CD14-positive monocyte (primary cell): Measurements from ENCODE around the gene EEIG2. TPM values are rescaled to one million over a fixed set of nuclear protein-coding genes. Genes with fewer than 3 reads are reported as not detected.

ENCODE experiments used
- DNase-seq, 3 donors: peaks; one replicate each; pipeline ENCODE4 v3.0.0-alpha.2; 2011 to 2022
- H2AFZ ChIP-seq: 2 replicates; pipeline ENCODE4 v1.6.0; 2012; ENCODE audit warnings: mild to moderate bottlenecking, low read depth, low read length, inconsistent platforms; ENCODE audit not compliant: insufficient read depth, poor library complexity, severe bottlenecking
- H3K27ac ChIP-seq, 2 donors: 1 replicate in 1 of 2; 2 replicates in 1 of 2; pipeline ENCODE4 v1.5.1; 2012 to 2013; ENCODE audit warnings: low read length in 2 of 2, control low read depth in 1 of 2, inconsistent platforms in 1 of 2, low read depth in 1 of 2, mild to moderate bottlenecking in 1 of 2
- H3K27me3 ChIP-seq, 2 donors: one replicate each; pipeline versions ENCODE4 v1.6.0 to v1.6.1; 2011 to 2013; ENCODE audit warnings: low read length in 2 of 2; ENCODE audit not compliant: control insufficient read depth in 2 of 2, insufficient read depth in 2 of 2
- H3K36me3 ChIP-seq, 2 donors: replicated peaks in 1 of 2; 1 replicate in 1 of 2; 2 replicates in 1 of 2; pipeline versions ENCODE4 v1.5.1 to v1.6.1; 2012 to 2013; ENCODE audit warnings: low read length in 2 of 2, control low read depth in 1 of 2, inconsistent platforms in 1 of 2, mild to moderate bottlenecking in 1 of 2; ENCODE audit not compliant: insufficient read depth in 2 of 2, control insufficient read depth in 1 of 2
- H3K4me1 ChIP-seq, 2 donors: 1 replicate in 1 of 2; 2 replicates in 1 of 2; pipeline versions ENCODE4 v1.5.1 to v1.6.1; 2012 to 2013; ENCODE audit warnings: low read length in 2 of 2, control low read depth in 1 of 2, inconsistent platforms in 1 of 2, mild to moderate bottlenecking in 1 of 2, moderate library complexity in 1 of 2; ENCODE audit not compliant: insufficient read depth in 2 of 2, control insufficient read depth in 1 of 2
- H3K4me2 ChIP-seq: replicated peaks from 2 replicates; pipeline ENCODE3; 2012; ENCODE audit warnings: low read length, moderate library complexity, mild to moderate bottlenecking; ENCODE audit not compliant: poor library complexity, severe bottlenecking; ENCODE audit errors: extremely low read depth
- H3K4me3 ChIP-seq, 3 experiments: fragments of 200-600 bp in 1 of 3; sonication (generic) in 1 of 3; replicated peaks in 1 of 3; 1 replicate in 2 of 3; 2 replicates in 1 of 3; pipeline ENCODE4 v1.5.1; 2011 to 2013; ENCODE audit warnings: low read length in 3 of 3, mild to moderate bottlenecking in 3 of 3, control low read depth in 2 of 3, low read depth in 2 of 3, inconsistent platforms in 1 of 3, moderate library complexity in 1 of 3
- H3K79me2 ChIP-seq: 2 replicates; pipeline ENCODE4 v1.6.0; 2012; ENCODE audit warnings: mild to moderate bottlenecking, control low read depth, inconsistent platforms, low read length, moderate library complexity; ENCODE audit not compliant: insufficient read depth
- H3K9ac ChIP-seq: 2 replicates; pipeline ENCODE4 v1.6.0; 2017; ENCODE audit warnings: low read length, mild to moderate bottlenecking; ENCODE audit not compliant: insufficient read depth, poor library complexity, severe bottlenecking
- H3K9me3 ChIP-seq, 2 donors: replicated peaks in 1 of 2; 1 replicate in 1 of 2; 2 replicates in 1 of 2; pipeline versions ENCODE4 v1.5.1 to v1.6.1; 2012 to 2013; ENCODE audit warnings: low read length in 2 of 2, control low read depth in 1 of 2; ENCODE audit not compliant: control insufficient read depth in 1 of 2, insufficient read depth in 1 of 2
- H4K20me1 ChIP-seq: 2 replicates; pipeline ENCODE4 v1.6.0; 2012; ENCODE audit warnings: mild to moderate bottlenecking, low read length, control low read depth, moderate library complexity; ENCODE audit not compliant: insufficient read depth
- H3K27ac Mint-ChIP-seq, 7 donors: one replicate each; pipeline ENCODE4 v1.8.0; 2020; ENCODE audit warnings: mild to moderate bottlenecking in 7 of 7, mixed read lengths in 7 of 7, moderate library complexity in 6 of 7, inconsistent platforms in 2 of 7
- H3K27me3 Mint-ChIP-seq, 3 donors: one replicate each; pipeline ENCODE4 v1.8.0; 2021 to 2022; ENCODE audit warnings: low read depth in 3 of 3, mild to moderate bottlenecking in 3 of 3, mixed read lengths in 3 of 3, moderate library complexity in 3 of 3, inconsistent platforms in 1 of 3
- H3K36me3 Mint-ChIP-seq, 2 donors: one replicate each; pipeline ENCODE4 v1.8.0; 2020; ENCODE audit warnings: mixed read lengths in 2 of 2, inconsistent platforms in 1 of 2, mild to moderate bottlenecking in 1 of 2
- H3K4me1 Mint-ChIP-seq: one replicate; pipeline ENCODE4 v1.8.0; 2020; ENCODE audit warnings: mild to moderate bottlenecking, mixed read lengths
- H3K4me3 Mint-ChIP-seq, 2 donors: one replicate each; pipeline ENCODE4 v1.8.0; 2020; ENCODE audit warnings: mild to moderate bottlenecking in 2 of 2, mixed read lengths in 2 of 2, moderate library complexity in 1 of 2
- H3K9me3 Mint-ChIP-seq, 7 donors: one replicate each; pipeline ENCODE4 v1.8.0; 2020 to 2022; ENCODE audit warnings: mixed read lengths in 7 of 7, mild to moderate bottlenecking in 6 of 7, moderate library complexity in 6 of 7, inconsistent platforms in 2 of 7
- CTCF ChIP-seq: fragments of 200-600 bp; IDR thresholded peaks from one replicate; pipeline ENCODE4 v1.8.0; 2022; ENCODE audit warnings: antibody characterized with exemption, mild to moderate bottlenecking
- WGBS: methylation state at CpG from one replicate; pipeline ENCODE4 v1.1.5; 2013; ENCODE audit warnings: missing lambda C conversion rate; ENCODE audit not compliant: insufficient coverage; 5-methylcytosine and 5-hydroxymethylcytosine counted together
- intact Hi-C, 2 donors: fragments of 100-400 bp; cut with micrococcal nuclease; formaldehyde crosslinking; loops; one replicate each; pipeline versions ENCODE4 v1.15.0 to v1.15.1; 2023
- polyA plus RNA-seq, 3 donors: library from polyadenylated mRNA; depleted of rRNA in 1 of 3; unstranded in 2 of 3; stranded (reverse) in 1 of 3; fragments of 300-500 nt in 2 of 3; fragments of >200 nt in 1 of 3; fragmentation: Illumina TruSeq in 2 of 3; gene quantifications; 1 replicate in 2 of 3; 2 replicates in 1 of 3; pipeline ENCODE4 v1.2.3, GENCODE V29; 2012 to 2021

EEIG2 gene
- polyA plus RNA-seq, 3 donors: 1.4 to 8.4 (median 4.3) TPM

DNA sequence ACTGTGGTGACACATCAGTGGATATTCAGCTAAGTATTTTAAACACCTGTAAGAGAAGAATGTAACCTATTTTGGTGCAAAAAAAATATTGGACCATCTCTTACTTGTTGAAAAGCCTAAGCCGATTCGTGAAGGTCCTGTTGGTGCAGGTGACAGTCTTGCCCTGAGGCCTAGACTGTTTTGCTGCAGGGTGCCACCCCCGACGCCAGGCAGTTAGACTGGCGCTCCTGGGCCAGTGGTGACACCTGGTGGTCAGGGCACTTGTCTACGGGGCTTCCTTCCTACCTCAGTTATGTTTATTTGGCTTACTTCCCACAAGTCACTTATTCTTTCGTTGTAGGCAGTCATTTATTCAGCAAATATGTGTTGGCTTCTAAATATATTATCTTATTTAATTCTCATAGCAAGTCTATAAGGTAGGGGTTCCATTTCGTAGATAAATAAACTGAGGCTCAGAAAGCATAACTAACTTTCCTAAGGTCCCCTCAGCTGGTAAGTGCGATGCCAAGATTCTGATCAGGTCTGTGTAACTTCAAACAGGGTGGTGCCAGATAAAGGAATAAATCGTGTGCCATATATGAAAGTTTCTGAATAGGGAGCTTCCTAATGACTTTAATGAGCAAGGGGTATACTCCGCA lies 1.9 kb downstream of the EEIG2 start:
- H3K4me2 ChIP-seq: peak overlapping the region; percentile 96
- 46% methylated on average over 6 of the region's 11 CpGs for WGBS
- Mint-ChIP-seq H3K4me1 (peaks cover 33% of the 10 kb centered on the region), H3K9me3 (no peaks in the 10 kb centered on the region), H3K27ac (peak overlapping the region in 3 of 7 donors; percentile 5 to 94 (median 69)), H3K4me3 (peak overlapping the region; percentile 52 to 59), H3K27me3 (peaks cover 0 to 2% (median 0%) of the 10 kb centered on the region in 3 donors), H3K36me3 (peaks cover 2 to 3% of the 10 kb centered on the region in 2 donors)
- peaks cover 54% of the 10 kb centered on the region for H4K20me1 ChIP-seq
- no peaks in the 10 kb centered on the region for H3K27me3 ChIP-seq
- no peak overlapping the region for H2AFZ ChIP-seq
- no peaks in the 10 kb centered on the region for H3K36me3 ChIP-seq
- peaks cover 50 to 57% of the 10 kb centered on the region in 2 donors for H3K4me1 ChIP-seq
- H3K27ac ChIP-seq: peak overlapping the region in 1 of 2 donors; percentile 24
- no peaks in the 10 kb centered on the region for H3K9me3 ChIP-seq
- H3K79me2 ChIP-seq: peaks cover 66% of the 10 kb centered on the region
- H3K4me3 ChIP-seq: peak overlapping the region in 2 of 3 experiments; percentile 20 to 89
- peak; percentile 70 to 82 (median 81) for DNase-seq
- H3K9ac ChIP-seq: no peak overlapping the region
- intact Hi-C loops: loop anchor here (1.0 to 10.0 kb wide), 4 partner anchors 49 to 183 kb away; partner anchors contain the start of gene STXBP3 (in 1 of the 2)
- TF ChIP-seq CTCF: peak; percentile 83

- Mint-ChIP-seq H3K4me3 (no peak overlapping the region), H3K27me3 (peaks cover 0 to 2% (median 0%) of the 10 kb centered on the region in 3 donors), H3K9me3 (no peaks in the 10 kb centered on the region), H3K4me1 (peaks cover 33% of the 10 kb centered on the region), H3K36me3 (peaks cover 2 to 3% of the 10 kb centered on the region in 2 donors), H3K27ac (peak overlapping the region in 1 of 7 donors; percentile 3)
- Histone ChIP-seq H3K27ac (no peak overlapping the region), H2AFZ (no peak overlapping the region), H3K9ac (no peak overlapping the region), H3K9me3 (no peaks in the 10 kb centered on the region), H4K20me1 (peaks cover 72% of the 10 kb centered on the region), H3K4me2 (no peak overlapping the region), H3K4me1 (peaks cover 30 to 37% of the 10 kb centered on the region in 2 donors), H3K79me2 (peaks cover 85% of the 10 kb centered on the region), H3K4me3 (no peak overlapping the region), H3K27me3 (no peaks in the 10 kb centered on the region), H3K36me3 (no peaks in the 10 kb centered on the region)
- DNase-seq: no peak
- no peak for TF ChIP-seq CTCF
- intact Hi-C loops: loop anchor here in 1 of 2 donors (10.0 kb wide), 2 partner anchors 81 to 181 kb away; partner anchors contain the start of gene STXBP3
- no CpG with 5 or more reads among the region's 1 CpG for WGBS
These were observed 3.9 kb downstream of the EEIG2 start for GRCh38 chr1:108563808-108564207.
